Measurements from ENCODE around the gene TBC1D22A.

GRCh38 chr22:46953968-46954765, 191.7 kb downstream of the TBC1D22A start:
- TF ChIP-seq POLR2A (IDR thresholded peaks at IDR 0.05; ENCODE audit: low read length) (no peak), GATA1 (IDR thresholded peaks at IDR 0.05; ENCODE audit: low read depth, low read length) (no peak)
